ENCODE results near the gene CENPF.
"Not testable (repeated sequence)": the region's sequence is repeated elsewhere in the genome, so short reads cannot be mapped to it uniquely, and the experiment has no call there.

DNA sequence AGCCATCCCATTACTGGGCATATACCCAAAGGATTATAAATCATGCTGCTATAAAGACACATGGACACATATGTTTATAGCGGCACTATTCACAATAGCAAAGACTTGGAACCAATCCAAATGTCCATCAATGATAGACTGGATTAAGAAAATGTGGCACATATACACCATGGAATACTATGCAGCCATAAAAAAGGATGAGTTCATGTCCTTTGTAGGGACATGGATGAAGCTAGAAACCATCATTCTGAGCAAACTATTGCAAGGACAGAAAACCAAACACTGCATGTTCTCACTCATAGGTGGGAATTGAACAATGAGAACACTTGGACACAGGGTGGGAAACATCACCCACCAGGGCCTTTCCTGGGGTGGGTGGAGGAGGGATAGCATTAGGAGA is 72.5 kb downstream of the CENPF start:
- not testable (repeated sequence) for TF ChIP-seq EZH2 (IDR thresholded peaks at IDR 0.05; ENCODE audit: borderline replicate concordance, low read length)
- TF ChIP-seq, protein P1, sequence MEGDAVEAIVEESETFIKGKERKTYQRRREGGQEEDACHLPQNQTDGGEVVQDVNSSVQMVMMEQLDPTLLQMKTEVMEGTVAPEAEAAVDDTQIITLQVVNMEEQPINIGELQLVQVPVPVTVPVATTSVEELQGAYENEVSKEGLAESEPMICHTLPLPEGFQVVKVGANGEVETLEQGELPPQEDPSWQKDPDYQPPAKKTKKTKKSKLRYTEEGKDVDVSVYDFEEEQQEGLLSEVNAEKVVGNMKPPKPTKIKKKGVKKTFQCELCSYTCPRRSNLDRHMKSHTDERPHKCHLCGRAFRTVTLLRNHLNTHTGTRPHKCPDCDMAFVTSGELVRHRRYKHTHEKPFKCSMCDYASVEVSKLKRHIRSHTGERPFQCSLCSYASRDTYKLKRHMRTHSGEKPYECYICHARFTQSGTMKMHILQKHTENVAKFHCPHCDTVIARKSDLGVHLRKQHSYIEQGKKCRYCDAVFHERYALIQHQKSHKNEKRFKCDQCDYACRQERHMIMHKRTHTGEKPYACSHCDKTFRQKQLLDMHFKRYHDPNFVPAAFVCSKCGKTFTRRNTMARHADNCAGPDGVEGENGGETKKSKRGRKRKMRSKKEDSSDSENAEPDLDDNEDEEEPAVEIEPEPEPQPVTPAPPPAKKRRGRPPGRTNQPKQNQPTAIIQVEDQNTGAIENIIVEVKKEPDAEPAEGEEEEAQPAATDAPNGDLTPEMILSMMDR (IDR thresholded peaks at IDR 0.05; ENCODE audit: low read length): not testable (repeated sequence)

Measured in OCI-LY1 (cell line).